KMS-11 (cell line): ENCODE measurements around the gene PTPRN2.

ENCODE experiments used
- H2AFZ ChIP-seq: fragments of 200-600 bp; sonication (generic); 2 replicates; pipeline ENCODE4 v1.6.1; 2016; ENCODE audit warnings: antibody characterized with exemption, mixed run types, low read depth
- H3K27ac ChIP-seq: fragments of 200-600 bp; sonication (generic); 2 replicates; pipeline ENCODE4 v1.6.1; 2016; ENCODE audit warnings: mild to moderate bottlenecking, mixed run types
- H3K27me3 ChIP-seq: fragments of 200-600 bp; sonication (generic); 2 replicates; pipeline ENCODE4 v1.6.1; 2017; ENCODE audit warnings: mild to moderate bottlenecking, low read depth, mixed run types, moderate library complexity; ENCODE audit not compliant: insufficient read depth
- H3K36me3 ChIP-seq: fragments of 200-600 bp; sonication (generic); 2 replicates; pipeline ENCODE4 v1.6.1; 2017; ENCODE audit warnings: mild to moderate bottlenecking, mixed run types; ENCODE audit not compliant: insufficient read depth
- H3K4me1 ChIP-seq: fragments of 200-600 bp; sonication (generic); 2 replicates; pipeline ENCODE4 v1.6.1; 2016; ENCODE audit warnings: mild to moderate bottlenecking, low read depth, mixed run types; ENCODE audit not compliant: poor library complexity, severe bottlenecking
- H3K4me2 ChIP-seq: fragments of 200-600 bp; sonication (generic); 2 replicates; pipeline ENCODE4 v1.7.0; 2016; ENCODE audit warnings: mild to moderate bottlenecking, mixed run types
- H3K4me3 ChIP-seq: fragments of 200-600 bp; sonication (generic); IDR thresholded peaks from 2 replicates; pipeline ENCODE4 v1.6.1; 2017; ENCODE audit warnings: low read depth, low read length, mixed read lengths; ENCODE audit not compliant: insufficient read depth
- H3K79me2 ChIP-seq: fragments of 200-600 bp; sonication (generic); 2 replicates; pipeline ENCODE4 v1.6.1; 2016; ENCODE audit warnings: low read depth, mixed run types; ENCODE audit not compliant: insufficient read depth
- H3K9ac ChIP-seq: fragments of 200-600 bp; sonication (generic); 2 replicates; pipeline ENCODE4 v1.6.1; 2016; ENCODE audit warnings: mild to moderate bottlenecking, mixed run types
- H4K20me1 ChIP-seq: fragments of 200-600 bp; sonication (generic); 2 replicates; pipeline ENCODE4 v1.6.1; 2016; ENCODE audit warnings: mild to moderate bottlenecking, mixed run types; ENCODE audit not compliant: insufficient read depth
- CTCF ChIP-seq: fragments of 200-600 bp; sonication (generic); conservative IDR thresholded peaks from 2 replicates; pipeline ENCODE4 v1.6.1; 2017; ENCODE audit warnings: low read depth, mild to moderate bottlenecking, antibody characterized with exemption, low read length, moderate library complexity, mixed read lengths

Gene PTPRN2

GRCh38 chr7:157793087-157793353 lies 794.6 kb downstream of the PTPRN2 start:
- Histone ChIP-seq H3K9ac (no peak overlapping the region), H3K36me3 (no peaks in the 10 kb centered on the region), H2AFZ (no peak overlapping the region), H3K4me3 (no peak overlapping the region), H3K27me3 (peaks cover 8% of the 10 kb centered on the region; the same call in 1 of the 2 replicates), H3K27ac (no peak overlapping the region), H3K4me2 (no peak overlapping the region), H3K79me2 (no peaks in the 10 kb centered on the region), H4K20me1 (no peaks in the 10 kb centered on the region), H3K4me1 (no peaks in the 10 kb centered on the region)
- no peak for TF ChIP-seq CTCF

GRCh38 chr7:157792241-157793086 lies 795.2 kb downstream of the PTPRN2 start:
- Histone ChIP-seq H2AFZ (no peak overlapping the region), H3K9ac (no peak overlapping the region), H3K79me2 (no peaks in the 10 kb centered on the region), H3K27ac (no peak overlapping the region), H3K36me3 (no peaks in the 10 kb centered on the region), H3K4me2 (no peak overlapping the region), H3K4me1 (no peaks in the 10 kb centered on the region), H4K20me1 (no peaks in the 10 kb centered on the region), H3K27me3 (peaks cover 3% of the 10 kb centered on the region; the same call in 1 of the 2 replicates), H3K4me3 (no peak overlapping the region)
- TF ChIP-seq CTCF = no peak

GRCh38 chr7:157791666-157792065 lies 796.0 kb downstream of the PTPRN2 start:
- no peaks in the 10 kb centered on the region for H3K79me2 ChIP-seq
- no peaks in the 10 kb centered on the region for H4K20me1 ChIP-seq
- H2AFZ ChIP-seq = no peak overlapping the region
- no peaks in the 10 kb centered on the region for H3K4me1 ChIP-seq
- H3K27me3 ChIP-seq = no peaks in the 10 kb centered on the region; the same call in 1 of the 2 replicates
- TF ChIP-seq CTCF = no peak
- no peak overlapping the region for H3K4me2 ChIP-seq
- no peaks in the 10 kb centered on the region for H3K36me3 ChIP-seq
- no peak overlapping the region for H3K4me3 ChIP-seq
- no peak overlapping the region for H3K9ac ChIP-seq
- H3K27ac ChIP-seq = no peak overlapping the region

- Histone ChIP-seq H3K4me1 (no peaks in the 10 kb centered on the region), H2AFZ (no peak overlapping the region), H4K20me1 (no peaks in the 10 kb centered on the region), H3K9ac (no peak overlapping the region), H3K4me2 (no peak overlapping the region), H3K4me3 (no peak overlapping the region), H3K27ac (no peak overlapping the region), H3K36me3 (no peaks in the 10 kb centered on the region), H3K79me2 (no peaks in the 10 kb centered on the region), H3K27me3 (no peaks in the 10 kb centered on the region; the same call in 1 of the 2 replicates)
- no peak for TF ChIP-seq CTCF
Observed at GRCh38 chr7:157791261-157791660, 796.4 kb downstream of the PTPRN2 start.
